Neural cell (in vitro differentiated cells): Measurements from ENCODE around the gene MAGEH1. TPM values are rescaled to one million over a fixed set of nuclear protein-coding genes. Genes with fewer than 3 reads are reported as not detected.

ENCODE experiments used
- H2AFZ ChIP-seq: fragments of 200-600, 300-800 bp; sonication (generic), shearing (Covaris generic); 2 replicates; pipeline ENCODE4 v1.6.0; 2014; ENCODE audit warnings: low read depth, mild to moderate bottlenecking, antibody characterized with exemption, low read length, moderate library complexity
- H3F3A ChIP-seq: fragments of 200-600 bp; shearing (Covaris generic); 2 replicates; pipeline ENCODE4 v1.6.1; 2016; ENCODE audit warnings: mild to moderate bottlenecking, moderate library complexity, mixed read lengths, antibody characterized with exemption, low read length; ENCODE audit not compliant: insufficient read depth, poor library complexity, severe bottlenecking
- H3K27ac ChIP-seq: fragments of 200-600, 300-800 bp; sonication (generic), shearing (Covaris generic); 2 replicates; pipeline ENCODE4 v1.5.1; 2014; ENCODE audit warnings: mild to moderate bottlenecking, low read length, moderate library complexity
- H3K27me3 ChIP-seq: fragments of 300-800, 200-600 bp; sonication (generic), shearing (Covaris generic); 2 replicates; pipeline ENCODE4 v1.6.0; 2014; ENCODE audit warnings: mild to moderate bottlenecking, low read depth, low read length, moderate library complexity; ENCODE audit not compliant: insufficient read depth
- H3K36me3 ChIP-seq: fragments of 300-800, 200-600 bp; sonication (generic), shearing (Covaris generic); 2 replicates; pipeline ENCODE4 v1.5.1; 2014; ENCODE audit warnings: mild to moderate bottlenecking, antibody characterized with exemption, low read length, moderate library complexity; ENCODE audit not compliant: insufficient read depth
- H3K4me2 ChIP-seq: fragments of 300-800, 200-600 bp; sonication (generic), shearing (Covaris generic); 2 replicates; pipeline ENCODE4 v1.6.0; 2014; ENCODE audit warnings: mild to moderate bottlenecking, low read length
- H3K4me3 ChIP-seq: fragments of 300-800, 200-600 bp; sonication (generic), shearing (Covaris generic); 2 replicates; pipeline ENCODE4 v1.5.1; 2014; ENCODE audit warnings: mild to moderate bottlenecking, low read length, moderate library complexity
- H3K79me2 ChIP-seq: fragments of 200-600 bp; shearing (Covaris generic); replicated peaks from 2 replicates; pipeline ENCODE4 v1.6.0; 2014; ENCODE audit warnings: mild to moderate bottlenecking, low read length, moderate library complexity; ENCODE audit not compliant: insufficient read depth
- H3K9ac ChIP-seq: fragments of 300-800, 200-600 bp; sonication (generic), shearing (Covaris generic); 2 replicates; pipeline ENCODE4 v1.6.1; 2016; ENCODE audit warnings: mild to moderate bottlenecking, low read length, mixed read lengths
- H3K9me2 ChIP-seq: fragments of 200-600 bp; shearing (Covaris generic); 2 replicates; pipeline ENCODE4 v1.6.1; 2016; ENCODE audit warnings: mild to moderate bottlenecking, low read length, mixed read lengths; ENCODE audit not compliant: insufficient read depth
- H3K9me3 ChIP-seq: fragments of 200-600, 300-800 bp; sonication (generic), shearing (Covaris generic); 2 replicates; pipeline ENCODE4 v1.6.1; 2016; ENCODE audit warnings: mild to moderate bottlenecking, mixed run types, low read length, moderate library complexity, mixed read lengths
- H4K20me1 ChIP-seq: fragments of 200-600 bp; shearing (Covaris generic); 2 replicates; pipeline ENCODE4 v1.6.1; 2016; ENCODE audit warnings: mild to moderate bottlenecking, mixed run types; ENCODE audit not compliant: insufficient read depth
- EP300 ChIP-seq: fragments of 450-650 bp; conservative IDR thresholded peaks from 2 replicates; pipeline ENCODE4 v1.6.1; 2014; ENCODE audit warnings: antibody characterized with exemption, mild to moderate bottlenecking, moderate library complexity; ENCODE audit not compliant: poor library complexity, severe bottlenecking
- EZH2 ChIP-seq: fragments of 200-600, 300-800 bp; shearing (Covaris generic), sonication (generic); IDR thresholded peaks from 2 replicates; pipeline ENCODE4 v1.6.1; 2014; ENCODE audit warnings: antibody characterized with exemption, low read length, borderline replicate concordance, mild to moderate bottlenecking; ENCODE audit not compliant: insufficient read depth, poor library complexity, severe bottlenecking
- MXI1 ChIP-seq: fragments of 450-650 bp; conservative IDR thresholded peaks from 2 replicates; pipeline ENCODE4 v1.6.1; 2014; ENCODE audit warnings: antibody characterized with exemption, mild to moderate bottlenecking; ENCODE audit not compliant: poor library complexity, severe bottlenecking
- POLR2AphosphoS5 ChIP-seq: IDR thresholded peaks from 2 replicates; pipeline ENCODE4 v1.6.1; 2012
- RAD21 ChIP-seq: fragments of 450-650 bp; conservative IDR thresholded peaks from 2 replicates; pipeline ENCODE4 v1.6.1; 2014; ENCODE audit warnings: antibody characterized with exemption, mild to moderate bottlenecking, moderate library complexity
- SMC3 ChIP-seq: fragments of 450-650 bp; conservative IDR thresholded peaks from 2 replicates; pipeline ENCODE4 v1.6.1; 2014; ENCODE audit warnings: antibody characterized with exemption, mild to moderate bottlenecking, moderate library complexity; ENCODE audit not compliant: poor library complexity
- TAF1 ChIP-seq: IDR thresholded peaks from 2 replicates; pipeline ENCODE4 v1.6.1; 2012; ENCODE audit warnings: low read depth
- polyA plus RNA-seq: library from polyadenylated mRNA; depleted of rRNA; stranded (reverse); fragments of >200 nt; gene quantifications from 2 replicates; pipeline ENCODE4 v1.2.3, GENCODE V29; 2014
- TF ChIP-seq, protein P1 (sequence below): IDR thresholded peaks from 2 replicates; pipeline ENCODE4 v1.6.1; 2012; ENCODE audit warnings: borderline replicate concordance
- TF ChIP-seq, protein P2 (sequence below): fragments of 450-650 bp; IDR thresholded peaks from 2 replicates; pipeline ENCODE4 v1.5.1; 2014; ENCODE audit warnings: antibody characterized with exemption, mild to moderate bottlenecking, moderate library complexity; ENCODE audit not compliant: poor library complexity, severe bottlenecking

Gene MAGEH1
- polyA plus RNA-seq, 1 donor from 2014 or later, result 262 TPM

DNA sequence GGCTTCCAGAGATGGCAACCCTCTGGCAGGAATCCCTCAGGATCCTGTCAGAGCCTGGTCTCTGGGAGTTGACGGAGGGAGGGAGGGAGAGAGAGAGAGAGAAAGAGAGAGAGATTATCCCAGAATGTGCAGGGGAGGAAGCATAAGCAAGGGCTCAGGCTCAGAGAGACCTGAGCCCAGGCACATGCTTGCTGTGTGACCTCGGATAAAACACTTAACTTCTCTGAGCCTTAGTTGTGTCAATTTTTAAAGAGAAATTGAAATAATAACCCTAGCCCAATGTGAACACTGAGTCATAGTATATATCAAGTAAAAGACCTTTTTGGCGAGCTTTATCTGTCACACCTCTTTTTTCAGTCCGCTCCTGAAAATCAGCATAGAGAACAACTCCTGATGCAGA lies 38.2 kb downstream of the MAGEH1 start:
- peak overlapping the region; percentile 75 for H3K9ac ChIP-seq
- no peaks in the 10 kb centered on the region for H3K27me3 ChIP-seq
- peak overlapping the region; percentile 83 for H3K27ac ChIP-seq
- H3K4me3 ChIP-seq, result peak overlapping the region; percentile 76
- H3K9me3 ChIP-seq, result no peaks in the 10 kb centered on the region
- TF ChIP-seq POLR2AphosphoS5 (no peak), MXI1 (no peak), SMC3 (no peak), RAD21 (no peak), TAF1 (no peak), EP300 (no peak), EZH2 (no peak)
- TF ChIP-seq, protein P1, sequence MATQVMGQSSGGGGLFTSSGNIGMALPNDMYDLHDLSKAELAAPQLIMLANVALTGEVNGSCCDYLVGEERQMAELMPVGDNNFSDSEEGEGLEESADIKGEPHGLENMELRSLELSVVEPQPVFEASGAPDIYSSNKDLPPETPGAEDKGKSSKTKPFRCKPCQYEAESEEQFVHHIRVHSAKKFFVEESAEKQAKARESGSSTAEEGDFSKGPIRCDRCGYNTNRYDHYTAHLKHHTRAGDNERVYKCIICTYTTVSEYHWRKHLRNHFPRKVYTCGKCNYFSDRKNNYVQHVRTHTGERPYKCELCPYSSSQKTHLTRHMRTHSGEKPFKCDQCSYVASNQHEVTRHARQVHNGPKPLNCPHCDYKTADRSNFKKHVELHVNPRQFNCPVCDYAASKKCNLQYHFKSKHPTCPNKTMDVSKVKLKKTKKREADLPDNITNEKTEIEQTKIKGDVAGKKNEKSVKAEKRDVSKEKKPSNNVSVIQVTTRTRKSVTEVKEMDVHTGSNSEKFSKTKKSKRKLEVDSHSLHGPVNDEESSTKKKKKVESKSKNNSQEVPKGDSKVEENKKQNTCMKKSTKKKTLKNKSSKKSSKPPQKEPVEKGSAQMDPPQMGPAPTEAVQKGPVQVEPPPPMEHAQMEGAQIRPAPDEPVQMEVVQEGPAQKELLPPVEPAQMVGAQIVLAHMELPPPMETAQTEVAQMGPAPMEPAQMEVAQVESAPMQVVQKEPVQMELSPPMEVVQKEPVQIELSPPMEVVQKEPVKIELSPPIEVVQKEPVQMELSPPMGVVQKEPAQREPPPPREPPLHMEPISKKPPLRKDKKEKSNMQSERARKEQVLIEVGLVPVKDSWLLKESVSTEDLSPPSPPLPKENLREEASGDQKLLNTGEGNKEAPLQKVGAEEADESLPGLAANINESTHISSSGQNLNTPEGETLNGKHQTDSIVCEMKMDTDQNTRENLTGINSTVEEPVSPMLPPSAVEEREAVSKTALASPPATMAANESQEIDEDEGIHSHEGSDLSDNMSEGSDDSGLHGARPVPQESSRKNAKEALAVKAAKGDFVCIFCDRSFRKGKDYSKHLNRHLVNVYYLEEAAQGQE, result no peak
- TF ChIP-seq, protein P2, sequence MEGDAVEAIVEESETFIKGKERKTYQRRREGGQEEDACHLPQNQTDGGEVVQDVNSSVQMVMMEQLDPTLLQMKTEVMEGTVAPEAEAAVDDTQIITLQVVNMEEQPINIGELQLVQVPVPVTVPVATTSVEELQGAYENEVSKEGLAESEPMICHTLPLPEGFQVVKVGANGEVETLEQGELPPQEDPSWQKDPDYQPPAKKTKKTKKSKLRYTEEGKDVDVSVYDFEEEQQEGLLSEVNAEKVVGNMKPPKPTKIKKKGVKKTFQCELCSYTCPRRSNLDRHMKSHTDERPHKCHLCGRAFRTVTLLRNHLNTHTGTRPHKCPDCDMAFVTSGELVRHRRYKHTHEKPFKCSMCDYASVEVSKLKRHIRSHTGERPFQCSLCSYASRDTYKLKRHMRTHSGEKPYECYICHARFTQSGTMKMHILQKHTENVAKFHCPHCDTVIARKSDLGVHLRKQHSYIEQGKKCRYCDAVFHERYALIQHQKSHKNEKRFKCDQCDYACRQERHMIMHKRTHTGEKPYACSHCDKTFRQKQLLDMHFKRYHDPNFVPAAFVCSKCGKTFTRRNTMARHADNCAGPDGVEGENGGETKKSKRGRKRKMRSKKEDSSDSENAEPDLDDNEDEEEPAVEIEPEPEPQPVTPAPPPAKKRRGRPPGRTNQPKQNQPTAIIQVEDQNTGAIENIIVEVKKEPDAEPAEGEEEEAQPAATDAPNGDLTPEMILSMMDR, result no peak
- no peaks in the 10 kb centered on the region for H3K79me2 ChIP-seq
- no peaks in the 10 kb centered on the region for H4K20me1 ChIP-seq
- H3K36me3 ChIP-seq, result no peaks in the 10 kb centered on the region
- no peaks in the 10 kb centered on the region for H3K9me2 ChIP-seq
- H3F3A ChIP-seq, result no peaks in the 10 kb centered on the region
- no peak overlapping the region for H3K4me2 ChIP-seq
- H2AFZ ChIP-seq, result no peak overlapping the region

DNA sequence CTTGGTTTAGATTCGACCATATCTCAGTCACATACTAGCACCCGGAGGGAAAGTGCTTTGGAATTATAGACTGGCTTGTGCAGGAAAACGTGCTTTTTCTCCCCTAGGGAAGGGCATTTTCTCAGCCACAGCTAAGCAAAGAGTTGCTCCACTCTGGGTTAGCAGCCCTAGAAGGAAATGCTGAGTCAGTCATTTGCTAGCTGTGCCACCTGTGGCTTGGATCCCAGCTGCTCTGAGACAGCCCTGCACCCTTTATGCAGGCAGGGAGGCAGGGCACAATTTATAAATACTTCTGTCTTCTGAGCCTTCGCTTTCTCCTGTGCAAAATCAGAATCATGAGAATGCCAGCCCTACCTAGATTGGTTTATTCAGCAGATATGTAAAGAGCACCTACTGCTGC lies 39.0 kb downstream of the MAGEH1 start:
- H3F3A ChIP-seq, result no peaks in the 10 kb centered on the region
- H3K27me3 ChIP-seq, result no peaks in the 10 kb centered on the region
- no peaks in the 10 kb centered on the region for H3K9me3 ChIP-seq
- no peak overlapping the region for H3K9ac ChIP-seq
- H3K9me2 ChIP-seq, result no peaks in the 10 kb centered on the region
- no peak overlapping the region for H3K27ac ChIP-seq
- H3K4me3 ChIP-seq, result no peak overlapping the region
- no peaks in the 10 kb centered on the region for H3K36me3 ChIP-seq
- no peaks in the 10 kb centered on the region for H3K79me2 ChIP-seq
- TF ChIP-seq RAD21, result no peak
- TF ChIP-seq, protein P1, result no peak
- no peak for TF ChIP-seq EZH2
- TF ChIP-seq, protein P2, result no peak
- TF ChIP-seq SMC3, result no peak
- TF ChIP-seq MXI1, result no peak
- no peak for TF ChIP-seq POLR2AphosphoS5
- no peak for TF ChIP-seq TAF1
- no peak for TF ChIP-seq EP300
- H2AFZ ChIP-seq, result no peak overlapping the region
- H4K20me1 ChIP-seq, result no peaks in the 10 kb centered on the region
- no peak overlapping the region for H3K4me2 ChIP-seq
